GM12878 (cell line): Measurements from ENCODE around the gene GNAQ. TPM values are rescaled to one million over a fixed set of nuclear protein-coding genes. Genes with fewer than 3 reads are reported as not detected.

Source experiments
- ATAC-seq: fragments of 200-7000 bp; cut with Tn5 transposase; 3 replicates; pipeline ENCODE4 v1.9.1; 2020; ENCODE audit warnings: mild to moderate bottlenecking, moderate library complexity
- BruUV-seq: library from RNA; stranded (reverse); fragments of 400-500 nt; replicated peaks from 2 replicates; lab custom pipeline; 2021; lab: Mats Ljungman, UMichigan
- CTCF ChIA-PET: fragments of 300-600 bp; sonication (Branson Sonifier 250); formaldehyde crosslinking; extraction: SDS; loops from one replicate; lab custom pipeline; 2021; ENCODE audit warnings: inconsistent platforms; lab: Yijun Ruan, JAX
- POLR2A ChIA-PET: fragments of 350-600 bp; formaldehyde crosslinking; extraction: SDS; loops from one replicate; lab custom pipeline; 2021; ENCODE audit warnings: inconsistent platforms; lab: Charles Lee
- RAD21 ChIA-PET: fragments of 300-600 bp; sonication (Branson Sonifier 250); formaldehyde crosslinking; loops from one replicate; lab custom pipeline; 2023; ENCODE audit warnings: antibody characterized with exemption; ENCODE audit not compliant: unreplicated experiment; lab: Charles Lee
- SMC1A ChIA-PET: fragments of 300-600 bp; sonication (Branson Sonifier 250); formaldehyde crosslinking; loops from one replicate; lab custom pipeline; 2023; ENCODE audit not compliant: unreplicated experiment, uncharacterized antibody; lab: Charles Lee
- DNase-seq: peaks from one replicate; pipeline ENCODE4 v3.0.0-alpha.2; 2011; ENCODE audit warnings: low read depth, low spot score
- FAIRE-seq: peaks from 3 replicates; lab custom pipeline; 2011; peaks lifted over from hg19 to GRCh38; lab: Jason Lieb, UNC
- H2AFZ ChIP-seq: 2 replicates; pipeline ENCODE4 v1.6.0; 2011; ENCODE audit warnings: low read depth, low read length, control low read depth; ENCODE audit not compliant: control insufficient read depth
- H3K27ac ChIP-seq: 2 replicates; pipeline ENCODE4 v1.5.1; 2011; ENCODE audit warnings: control low read depth; ENCODE audit not compliant: control insufficient read depth, insufficient read depth
- H3K27me3 ChIP-seq, 2 experiments: replicated peaks in 1 of 2; 2 replicates each; pipeline versions ENCODE4 v1.6.0 to v1.6.1; 2011; ENCODE audit warnings: low read length in 1 of 2; ENCODE audit not compliant: control insufficient read depth in 2 of 2, insufficient read depth in 2 of 2
- H3K36me3 ChIP-seq, 2 experiments: 2 replicates each; pipeline ENCODE4 v1.5.1; 2011; ENCODE audit warnings: low read length in 1 of 2; ENCODE audit not compliant: control insufficient read depth in 2 of 2, insufficient read depth in 2 of 2
- H3K4me1 ChIP-seq: 2 replicates; pipeline ENCODE4 v1.6.1; 2011; ENCODE audit warnings: mild to moderate bottlenecking, low read length, moderate library complexity, mixed read lengths; ENCODE audit not compliant: control insufficient read depth, insufficient read depth
- H3K4me2 ChIP-seq: 2 replicates; pipeline ENCODE4 v1.6.0; 2011; ENCODE audit warnings: control low read depth; ENCODE audit not compliant: control insufficient read depth, insufficient read depth
- H3K4me3 ChIP-seq: fragments of 200-600 bp; sonication (generic); 2 replicates; pipeline ENCODE4 v1.5.1; 2016
- H3K79me2 ChIP-seq: 2 replicates; pipeline ENCODE4 v1.6.0; 2011; ENCODE audit warnings: low read length; ENCODE audit not compliant: control insufficient read depth, insufficient read depth
- H3K9ac ChIP-seq: 2 replicates; pipeline ENCODE4 v1.8.0; 2011; ENCODE audit warnings: low read length, control low read depth, mixed read lengths; ENCODE audit not compliant: control insufficient read depth, insufficient read depth
- H3K9me3 ChIP-seq: replicated peaks from 3 replicates; pipeline ENCODE4 v1.5.1; 2011; ENCODE audit warnings: mild to moderate bottlenecking, low read length; ENCODE audit not compliant: control insufficient read depth, insufficient read depth
- H4K20me1 ChIP-seq: 2 replicates; pipeline ENCODE4 v1.6.0; 2011; ENCODE audit not compliant: control insufficient read depth, insufficient read depth
- ATF7 ChIP-seq: fragments of 450-650 bp; IDR thresholded peaks from 2 replicates; pipeline ENCODE4 v1.6.1; 2016; ENCODE audit warnings: low read depth, mild to moderate bottlenecking
- BCL11A ChIP-seq: IDR thresholded peaks from 2 replicates; pipeline ENCODE4 v1.6.1; 2011; ENCODE audit warnings: low read depth, low read length
- BRCA1 ChIP-seq: IDR thresholded peaks from 2 replicates; pipeline ENCODE4 v1.6.1; 2011; ENCODE audit warnings: low read depth, low read length, improper control_type of control experiment
- ETV6 ChIP-seq, 2 experiments: fragments of 450-650 bp in 1 of 2; IDR thresholded peaks in 1 of 2; conservative IDR thresholded peaks in 1 of 2; 2 replicates each; pipeline ENCODE4 v1.6.1; 2014; ENCODE audit warnings: antibody characterized with exemption in 1 of 2, borderline replicate concordance in 1 of 2, low read depth in 1 of 2, mild to moderate bottlenecking in 1 of 2, moderate library complexity in 1 of 2
- IRF4 ChIP-seq: IDR thresholded peaks from 2 replicates; pipeline ENCODE4 v1.6.1; 2011; ENCODE audit warnings: low read depth, low read length
- KDM1A ChIP-seq: fragments of 200-600 bp; sonication (generic); IDR thresholded peaks from 2 replicates; pipeline ENCODE4 v1.6.1; 2016; ENCODE audit warnings: borderline replicate concordance
- MEF2B ChIP-seq: fragments of 450-650 bp; IDR thresholded peaks from 2 replicates; pipeline ENCODE4 v1.6.1; 2018; ENCODE audit warnings: mild to moderate bottlenecking, moderate library complexity; ENCODE audit not compliant: partially characterized antibody, poor library complexity, severe bottlenecking
- NBN ChIP-seq: fragments of 450-650 bp; IDR thresholded peaks from 2 replicates; pipeline ENCODE4 v1.6.1; 2016
- NR2C1 ChIP-seq: fragments of 450-650 bp; IDR thresholded peaks from 2 replicates; pipeline ENCODE4 v1.6.1; 2017; ENCODE audit warnings: antibody characterized with exemption, mild to moderate bottlenecking, moderate library complexity
- PBX3 ChIP-seq: IDR thresholded peaks from 2 replicates; pipeline ENCODE4 v1.6.1; 2011; ENCODE audit warnings: mild to moderate bottlenecking, low read depth, low read length, moderate library complexity; ENCODE audit not compliant: insufficient replicate concordance
- SMC3 ChIP-seq: IDR thresholded peaks from 2 replicates; pipeline ENCODE4 v1.6.1; 2011; ENCODE audit warnings: low read length, improper control_type of control experiment, borderline replicate concordance
- SPI1 ChIP-seq: IDR thresholded peaks from 2 replicates; pipeline ENCODE4 v1.6.1; 2011; ENCODE audit warnings: low read depth, mild to moderate bottlenecking, low read length, moderate library complexity, borderline replicate concordance; ENCODE audit not compliant: insufficient read depth
- SUZ12 ChIP-seq: fragments of 200-600 bp; sonication (generic); IDR thresholded peaks from one replicate; pipeline ENCODE4 v1.6.1; 2018; ENCODE audit warnings: antibody characterized with exemption, mild to moderate bottlenecking; ENCODE audit not compliant: unreplicated experiment
- ZNF207 ChIP-seq: fragments of 450-650 bp; IDR thresholded peaks from 2 replicates; pipeline ENCODE4 v1.6.1; 2014; ENCODE audit warnings: antibody characterized with exemption, mild to moderate bottlenecking, borderline replicate concordance
- ZNF24 ChIP-seq: fragments of 450-650 bp; IDR thresholded peaks from 2 replicates; pipeline ENCODE4 v1.6.1; 2017; ENCODE audit warnings: antibody characterized with exemption, mild to moderate bottlenecking
- ZNF384 ChIP-seq: IDR thresholded peaks from 2 replicates; pipeline ENCODE4 v1.6.1; 2012; ENCODE audit warnings: low read depth, mild to moderate bottlenecking, low read length, improper control_type of control experiment, borderline replicate concordance
- ZSCAN29 ChIP-seq: fragments of 450-650 bp; IDR thresholded peaks from 2 replicates; pipeline ENCODE4 v1.6.1; 2017; ENCODE audit warnings: mild to moderate bottlenecking, moderate library complexity
- WGBS: methylation state at CpG from one replicate; pipeline ENCODE4 v1.1.6; 2016; ENCODE audit warnings: low lambda C conversion rate; ENCODE audit not compliant: insufficient replicate concordance, insufficient coverage; ENCODE audit errors: missing lambda C conversion rate; 5-methylcytosine and 5-hydroxymethylcytosine counted together
- in situ Hi-C: fragments of 300-500 bp; cut with MboI; formaldehyde crosslinking; loops from 9 replicates; pipeline ENCODE4 v1.14.3; 2018; ENCODE audit warnings: mixed read lengths
- intact Hi-C: fragments of 100-400 bp; cut with micrococcal nuclease; formaldehyde crosslinking; loops from one replicate; pipeline ENCODE4 v1.14.2; 2022; ENCODE audit not compliant: unreplicated experiment
- polyA plus RNA-seq, 11 experiments: library from polyadenylated mRNA; depleted of rRNA in 4 of 11; unstranded in 6 of 11; stranded (reverse) in 5 of 11; fragments of >200 nt; fragmentation: Nextera tagmentation in 4 of 11; fragmentation: Illumina TruSeq in 1 of 11; extraction: Ambion mirVana in 4 of 11; extraction: Trizol in 1 of 11; gene quantifications; 1 replicate in 1 of 11; 2 replicates in 10 of 11; pipeline versions ENCODE4 v1.2.1 to v1.2.3, GENCODE V29; 2011 to 2016; ENCODE audit warnings: inconsistent platforms in 2 of 11, missing spikeins in 2 of 11, low read depth in 1 of 11
- total RNA-seq, 4 experiments: library from RNA; depleted of rRNA in 3 of 4; stranded (reverse); fragments of >200 nt in 3 of 4; fragmentation: Illumina TruSeq in 1 of 4; extraction: Trizol in 1 of 4; gene quantifications; 2 replicates each; pipeline versions ENCODE4 v1.2.1 to v1.2.3, GENCODE V29; 2013 to 2021
- TF ChIP-seq, protein P1 (sequence below): IDR thresholded peaks from 2 replicates; pipeline ENCODE4 v1.6.1; 2012; ENCODE audit warnings: mild to moderate bottlenecking, low read depth, low read length

GNAQ gene
- total and polyA plus RNA-seq, 10 of the 15 experiments (the other 5 are each of a cell fraction or from before 2014, with no cell fraction given), result 0.15 to 47.2 (median 0.49) TPM

DNA sequence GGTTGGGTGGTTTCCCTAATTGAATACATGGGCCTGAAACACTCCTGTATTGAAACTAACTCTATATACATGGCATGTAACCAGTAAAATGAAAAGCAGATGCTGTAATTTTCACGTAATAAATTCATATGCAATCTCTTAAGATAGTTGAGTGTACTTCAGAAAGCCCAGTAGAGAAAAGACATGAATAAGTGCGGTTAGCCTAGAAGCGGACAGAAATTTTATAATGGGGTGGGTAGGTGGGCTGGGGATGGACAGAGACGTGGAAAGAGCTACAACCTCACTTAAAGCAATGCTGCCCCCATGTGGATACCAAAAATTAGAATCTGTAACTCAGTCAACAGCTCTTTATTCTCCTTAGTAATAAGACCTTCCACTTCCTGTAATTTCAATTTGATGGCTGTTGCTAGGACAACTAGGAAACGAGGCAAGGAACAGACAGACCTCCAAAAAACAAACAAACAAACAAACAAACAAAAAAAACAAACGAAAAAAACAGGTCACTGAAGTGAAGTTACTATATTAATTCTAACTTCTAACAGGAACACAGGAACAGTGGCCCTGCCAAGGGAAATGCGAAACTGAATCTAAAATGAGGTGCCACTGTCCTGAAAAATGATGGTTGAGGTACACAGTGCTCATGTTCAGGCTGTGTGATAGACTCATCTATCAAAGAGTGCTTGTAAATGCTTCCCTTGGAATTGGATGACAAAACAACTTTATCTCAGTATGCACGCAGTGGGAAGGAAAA is 280.1 kb downstream of the GNAQ start (continued):
- TF ChIP-seq NBN (no peak), ATF7 (no peak), SPI1 (peak; percentile 17; the same call in 1 of the 2 replicates), SMC3 (peak; percentile 31; the same call in 1 of the 2 replicates), ZSCAN29 (no peak)

DNA sequence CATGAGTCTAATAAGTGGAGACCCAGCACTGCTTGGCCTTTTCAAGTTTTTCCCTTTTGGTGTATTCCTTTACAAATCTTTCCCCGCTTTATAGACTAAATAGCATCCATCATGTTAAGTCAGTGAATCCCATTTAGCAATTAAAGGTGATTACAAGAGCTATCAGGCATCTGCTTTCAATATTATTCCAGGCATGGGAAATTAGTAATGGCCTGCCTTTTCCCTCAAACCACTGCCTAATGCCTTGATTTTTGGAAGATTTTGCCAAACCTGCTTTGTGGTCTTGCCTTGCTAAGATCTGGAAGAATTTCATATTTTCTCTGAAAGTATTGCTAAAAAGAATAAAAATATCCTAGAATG is 280.6 kb downstream of the GNAQ start:
- H3K27ac ChIP-seq, result no peak overlapping the region
- no peak overlapping the region for H3K4me2 ChIP-seq
- no peak overlapping the region for H3K4me3 ChIP-seq
- FAIRE-seq (no peak), DNase-seq (no peak), ATAC-seq (no peak)
- ChIA-PET SMC1A (interaction anchor here (0.6 to 4.2 kb wide), 12 partner anchors 12 to 463 kb away, joined by 3 to 13 read pairs (median 5); no protein-coding TSS in a partner anchor), POLR2A (no interaction called here), RAD21 (interaction anchor here (1.0 to 1.8 kb wide), 9 partner anchors 12 to 370 kb away, joined by 3 to 15 read pairs (median 4); no protein-coding TSS in a partner anchor), CTCF (interaction anchor here (0.7 to 5.6 kb wide), 26 partner anchors 8 to 455 kb away, joined by 3 to 79 read pairs (median 5); no protein-coding TSS in a partner anchor)
- H2AFZ ChIP-seq, result no peak overlapping the region
- H3K9me3 ChIP-seq, result no peaks in the 10 kb centered on the region
- no peaks in the 10 kb centered on the region for H3K36me3 ChIP-seq
- WGBS, result 75% methylated on average over 1 of the region's 1 CpG
- H3K4me1 ChIP-seq, result no peaks in the 10 kb centered on the region
- no peaks in the 10 kb centered on the region for H3K27me3 ChIP-seq
- no peak for TF ChIP-seq ZNF207
- TF ChIP-seq, protein P1, sequence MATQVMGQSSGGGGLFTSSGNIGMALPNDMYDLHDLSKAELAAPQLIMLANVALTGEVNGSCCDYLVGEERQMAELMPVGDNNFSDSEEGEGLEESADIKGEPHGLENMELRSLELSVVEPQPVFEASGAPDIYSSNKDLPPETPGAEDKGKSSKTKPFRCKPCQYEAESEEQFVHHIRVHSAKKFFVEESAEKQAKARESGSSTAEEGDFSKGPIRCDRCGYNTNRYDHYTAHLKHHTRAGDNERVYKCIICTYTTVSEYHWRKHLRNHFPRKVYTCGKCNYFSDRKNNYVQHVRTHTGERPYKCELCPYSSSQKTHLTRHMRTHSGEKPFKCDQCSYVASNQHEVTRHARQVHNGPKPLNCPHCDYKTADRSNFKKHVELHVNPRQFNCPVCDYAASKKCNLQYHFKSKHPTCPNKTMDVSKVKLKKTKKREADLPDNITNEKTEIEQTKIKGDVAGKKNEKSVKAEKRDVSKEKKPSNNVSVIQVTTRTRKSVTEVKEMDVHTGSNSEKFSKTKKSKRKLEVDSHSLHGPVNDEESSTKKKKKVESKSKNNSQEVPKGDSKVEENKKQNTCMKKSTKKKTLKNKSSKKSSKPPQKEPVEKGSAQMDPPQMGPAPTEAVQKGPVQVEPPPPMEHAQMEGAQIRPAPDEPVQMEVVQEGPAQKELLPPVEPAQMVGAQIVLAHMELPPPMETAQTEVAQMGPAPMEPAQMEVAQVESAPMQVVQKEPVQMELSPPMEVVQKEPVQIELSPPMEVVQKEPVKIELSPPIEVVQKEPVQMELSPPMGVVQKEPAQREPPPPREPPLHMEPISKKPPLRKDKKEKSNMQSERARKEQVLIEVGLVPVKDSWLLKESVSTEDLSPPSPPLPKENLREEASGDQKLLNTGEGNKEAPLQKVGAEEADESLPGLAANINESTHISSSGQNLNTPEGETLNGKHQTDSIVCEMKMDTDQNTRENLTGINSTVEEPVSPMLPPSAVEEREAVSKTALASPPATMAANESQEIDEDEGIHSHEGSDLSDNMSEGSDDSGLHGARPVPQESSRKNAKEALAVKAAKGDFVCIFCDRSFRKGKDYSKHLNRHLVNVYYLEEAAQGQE, result no peak
- TF ChIP-seq NR2C1, result no peak
- TF ChIP-seq MEF2B, result no peak
- no peak for TF ChIP-seq ZNF24
- no peak for TF ChIP-seq BRCA1
- TF ChIP-seq SUZ12, result no peak
- no peak for TF ChIP-seq ETV6 (conservative IDR thresholded peaks at IDR 0.05 in 1 of 2, IDR thresholded peaks at IDR 0.05 in 1 of 2; ENCODE audit: borderline replicate concordance in 1 of 2, low read depth in 1 of 2)
- TF ChIP-seq KDM1A, result no peak
- no peak for TF ChIP-seq ZNF384
- no peak for TF ChIP-seq PBX3
- no peak for TF ChIP-seq BCL11A
- TF ChIP-seq IRF4, result no peak
- TF ChIP-seq SMC3, result no peak
- intact Hi-C loops, result loop anchor here (1.0 to 10.0 kb wide), 3 partner anchors 284 to 586 kb away; partner anchors contain the start of gene GNAQ
- no peaks in the 10 kb centered on the region for H4K20me1 ChIP-seq
- BruUV-seq, result no TSS peak
- in situ Hi-C loops, result no loop called here
- no peak overlapping the region for H3K9ac ChIP-seq
- H3K79me2 ChIP-seq, result no peaks in the 10 kb centered on the region
